Prostate gland (tissue), 2 donors: ENCODE data around the gene EBF3.

ENCODE experiments used
- POLR2A ChIP-seq: fragments of 450-650 bp; IDR thresholded peaks from one replicate; pipeline ENCODE4 v1.6.1; 2016; ENCODE audit warnings: antibody characterized with exemption, mild to moderate bottlenecking
- TF ChIP-seq, protein P1 (sequence below), 4 experiments: fragments of 200-600 bp in 2 of 4; fragments of 450-650 bp in 2 of 4; sonication (generic) in 2 of 4; IDR thresholded peaks; 1 replicate in 3 of 4; 2 replicates in 1 of 4; pipeline ENCODE4 v1.5.1; 2016 to 2019; ENCODE audit warnings: antibody characterized with exemption in 4 of 4, mild to moderate bottlenecking in 2 of 4, moderate library complexity in 2 of 4

DNA sequence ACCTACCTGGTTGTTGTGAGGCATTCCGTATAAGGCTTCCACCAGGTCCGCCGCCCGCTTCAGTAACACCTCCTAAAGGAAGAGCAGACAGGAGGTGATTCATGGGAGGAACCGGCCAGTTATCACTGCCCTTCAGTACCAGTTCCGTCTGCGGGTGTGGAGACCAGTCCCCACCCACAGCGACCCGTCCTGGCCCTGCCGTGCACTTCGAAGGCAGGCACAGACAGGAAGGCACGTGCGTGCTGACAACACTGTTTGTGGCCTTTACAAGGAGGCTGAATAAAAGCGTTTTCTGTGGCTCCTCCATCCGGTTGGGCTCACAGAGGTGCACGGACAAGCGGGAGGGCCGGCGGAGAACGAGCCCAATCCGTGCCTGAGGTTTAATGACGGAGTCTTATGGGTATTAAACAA is 120.9 kb downstream of the EBF3 start:
- TF ChIP-seq, protein P1, sequence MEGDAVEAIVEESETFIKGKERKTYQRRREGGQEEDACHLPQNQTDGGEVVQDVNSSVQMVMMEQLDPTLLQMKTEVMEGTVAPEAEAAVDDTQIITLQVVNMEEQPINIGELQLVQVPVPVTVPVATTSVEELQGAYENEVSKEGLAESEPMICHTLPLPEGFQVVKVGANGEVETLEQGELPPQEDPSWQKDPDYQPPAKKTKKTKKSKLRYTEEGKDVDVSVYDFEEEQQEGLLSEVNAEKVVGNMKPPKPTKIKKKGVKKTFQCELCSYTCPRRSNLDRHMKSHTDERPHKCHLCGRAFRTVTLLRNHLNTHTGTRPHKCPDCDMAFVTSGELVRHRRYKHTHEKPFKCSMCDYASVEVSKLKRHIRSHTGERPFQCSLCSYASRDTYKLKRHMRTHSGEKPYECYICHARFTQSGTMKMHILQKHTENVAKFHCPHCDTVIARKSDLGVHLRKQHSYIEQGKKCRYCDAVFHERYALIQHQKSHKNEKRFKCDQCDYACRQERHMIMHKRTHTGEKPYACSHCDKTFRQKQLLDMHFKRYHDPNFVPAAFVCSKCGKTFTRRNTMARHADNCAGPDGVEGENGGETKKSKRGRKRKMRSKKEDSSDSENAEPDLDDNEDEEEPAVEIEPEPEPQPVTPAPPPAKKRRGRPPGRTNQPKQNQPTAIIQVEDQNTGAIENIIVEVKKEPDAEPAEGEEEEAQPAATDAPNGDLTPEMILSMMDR (IDR thresholded peaks at IDR 0.05): no peak
- no peak for TF ChIP-seq POLR2A
